Fibroblast of villous mesenchyme (primary cell): ENCODE measurements around the gene MOGAT1. TPM values are rescaled to one million over a fixed set of nuclear protein-coding genes. Genes with fewer than 3 reads are reported as not detected.

ENCODE experiments used
- DNase-seq: peaks from one replicate; pipeline ENCODE4 v3.0.0-alpha.2; 2010; ENCODE audit warnings: low read depth
- H3K4me3 ChIP-seq: 2 replicates; pipeline ENCODE4 v1.5.1; 2011; ENCODE audit warnings: low read depth, mild to moderate bottlenecking, low read length
- total RNA-seq: library from RNA; depleted of rRNA; stranded (reverse); fragments of >200 nt; gene quantifications from 2 replicates; pipeline ENCODE4 v1.2.3, GENCODE V29; 2012
- TF ChIP-seq, protein P1 (sequence below): IDR thresholded peaks from 2 replicates; pipeline ENCODE4 v1.5.1; 2012; ENCODE audit warnings: low read depth, mild to moderate bottlenecking, low read length; ENCODE audit not compliant: insufficient read depth

The MOGAT1 gene
- total RNA-seq, 1 donor = not detected

DNA sequence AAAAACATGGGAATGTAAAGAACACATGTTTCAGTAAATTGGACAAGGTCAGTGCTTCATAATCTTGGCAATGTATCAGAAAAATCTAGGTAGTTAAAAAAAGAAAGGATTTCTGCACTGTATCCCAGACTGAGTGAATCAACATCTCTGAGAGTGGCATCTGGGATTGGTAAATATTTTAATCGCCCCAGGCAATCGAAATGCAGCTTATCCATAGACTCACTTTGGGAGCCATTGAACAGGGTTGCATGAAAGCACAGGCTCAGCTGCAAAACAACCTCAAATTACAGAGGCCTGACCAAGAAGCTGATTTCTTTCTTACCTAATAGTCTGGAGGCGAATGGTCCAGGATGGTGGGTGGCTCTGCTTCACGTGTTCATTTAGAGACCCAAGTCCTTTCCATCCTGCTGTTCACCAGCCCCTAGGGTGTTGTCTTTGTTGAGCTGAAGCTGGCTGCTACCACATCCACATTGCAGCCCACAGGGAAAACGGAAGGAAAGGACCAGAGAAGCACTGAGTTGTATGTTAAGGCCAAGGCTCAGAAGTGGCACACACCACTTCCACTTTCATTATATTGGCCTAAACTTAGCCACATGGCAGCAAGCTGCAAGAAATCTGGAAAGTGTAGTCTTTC lies 59.0 kb downstream of the MOGAT1 start:
- DNase-seq = no peak
- TF ChIP-seq, protein P1, sequence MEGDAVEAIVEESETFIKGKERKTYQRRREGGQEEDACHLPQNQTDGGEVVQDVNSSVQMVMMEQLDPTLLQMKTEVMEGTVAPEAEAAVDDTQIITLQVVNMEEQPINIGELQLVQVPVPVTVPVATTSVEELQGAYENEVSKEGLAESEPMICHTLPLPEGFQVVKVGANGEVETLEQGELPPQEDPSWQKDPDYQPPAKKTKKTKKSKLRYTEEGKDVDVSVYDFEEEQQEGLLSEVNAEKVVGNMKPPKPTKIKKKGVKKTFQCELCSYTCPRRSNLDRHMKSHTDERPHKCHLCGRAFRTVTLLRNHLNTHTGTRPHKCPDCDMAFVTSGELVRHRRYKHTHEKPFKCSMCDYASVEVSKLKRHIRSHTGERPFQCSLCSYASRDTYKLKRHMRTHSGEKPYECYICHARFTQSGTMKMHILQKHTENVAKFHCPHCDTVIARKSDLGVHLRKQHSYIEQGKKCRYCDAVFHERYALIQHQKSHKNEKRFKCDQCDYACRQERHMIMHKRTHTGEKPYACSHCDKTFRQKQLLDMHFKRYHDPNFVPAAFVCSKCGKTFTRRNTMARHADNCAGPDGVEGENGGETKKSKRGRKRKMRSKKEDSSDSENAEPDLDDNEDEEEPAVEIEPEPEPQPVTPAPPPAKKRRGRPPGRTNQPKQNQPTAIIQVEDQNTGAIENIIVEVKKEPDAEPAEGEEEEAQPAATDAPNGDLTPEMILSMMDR = no peak
- H3K4me3 ChIP-seq = no peak overlapping the region

DNA sequence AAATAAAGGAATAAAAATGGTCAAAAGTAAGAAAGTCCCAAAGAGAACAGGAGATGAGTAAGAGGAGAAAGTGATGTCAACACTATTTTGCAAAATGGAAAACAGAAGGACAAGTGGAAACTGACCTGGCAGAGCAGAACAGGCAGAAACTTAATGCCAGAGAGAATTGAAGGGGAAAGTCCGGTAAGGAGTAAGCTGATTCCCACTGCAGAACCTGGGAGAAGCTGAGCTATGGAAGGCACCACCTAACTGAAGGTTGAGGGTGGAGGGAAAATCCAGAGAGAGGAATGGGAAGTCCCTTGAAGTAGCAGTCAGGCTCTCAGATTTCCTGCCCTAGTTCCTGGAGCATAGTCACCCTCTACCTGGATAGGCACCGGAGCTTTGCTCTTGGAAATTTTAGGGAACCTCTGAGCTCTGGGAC lies 59.8 kb downstream of the MOGAT1 start:
- TF ChIP-seq, protein P1 = no peak
- no peak for DNase-seq
- H3K4me3 ChIP-seq = no peak overlapping the region

DNA sequence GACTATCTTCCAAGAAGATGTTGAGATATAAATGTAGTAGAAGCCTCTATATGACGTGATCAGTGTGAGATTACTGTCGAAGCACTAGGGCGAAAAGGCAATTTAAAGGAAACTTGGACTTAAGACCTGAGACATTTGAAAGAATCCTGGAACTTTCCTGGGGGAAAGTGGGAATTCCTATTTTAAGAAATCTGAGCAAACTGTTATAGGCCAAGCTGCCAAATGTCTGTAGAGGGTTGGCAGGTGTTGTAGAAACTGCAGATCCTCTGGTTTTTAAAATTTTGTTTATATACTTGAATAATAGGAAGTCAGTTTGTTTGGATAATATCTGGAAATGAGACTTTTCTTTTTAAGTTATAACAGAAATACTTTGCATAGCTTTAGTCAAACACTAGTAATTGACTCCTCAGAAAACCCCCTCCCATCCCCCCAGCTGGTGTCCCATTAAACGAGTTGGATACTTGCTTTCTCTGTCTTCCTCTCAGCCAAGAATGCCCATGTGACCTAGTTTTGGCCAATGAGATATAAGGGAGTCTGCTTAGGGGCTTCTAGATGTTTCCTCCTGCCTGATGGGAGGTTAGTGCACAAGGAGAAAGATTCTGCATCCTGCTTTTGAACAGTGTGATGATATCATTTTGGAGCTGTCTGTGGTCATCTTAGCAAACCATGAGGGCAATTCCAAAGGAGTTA lies 61.2 kb downstream of the MOGAT1 start:
- TF ChIP-seq, protein P1 = no peak
- DNase-seq = no peak
- no peak overlapping the region for H3K4me3 ChIP-seq

DNA sequence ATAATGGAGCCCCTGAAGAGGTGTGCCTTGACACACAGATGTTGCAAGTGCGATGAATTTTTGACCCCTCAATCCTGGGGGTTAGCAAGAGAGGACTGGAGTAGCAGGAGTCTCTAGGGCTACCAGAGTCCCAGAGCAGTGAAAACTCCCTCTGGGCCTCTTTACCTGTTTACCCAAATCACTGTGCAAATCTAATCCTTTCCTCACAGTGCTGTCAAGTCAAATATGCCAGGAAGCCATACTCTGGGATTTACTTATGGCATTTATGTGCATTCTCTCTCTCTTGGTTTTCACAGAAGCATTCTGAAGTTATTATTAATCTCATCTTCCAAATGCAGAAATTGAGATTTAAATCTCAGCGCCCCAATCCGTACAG lies 62.0 kb downstream of the MOGAT1 start:
- no peak overlapping the region for H3K4me3 ChIP-seq
- TF ChIP-seq, protein P1 = no peak
- DNase-seq = no peak

DNA sequence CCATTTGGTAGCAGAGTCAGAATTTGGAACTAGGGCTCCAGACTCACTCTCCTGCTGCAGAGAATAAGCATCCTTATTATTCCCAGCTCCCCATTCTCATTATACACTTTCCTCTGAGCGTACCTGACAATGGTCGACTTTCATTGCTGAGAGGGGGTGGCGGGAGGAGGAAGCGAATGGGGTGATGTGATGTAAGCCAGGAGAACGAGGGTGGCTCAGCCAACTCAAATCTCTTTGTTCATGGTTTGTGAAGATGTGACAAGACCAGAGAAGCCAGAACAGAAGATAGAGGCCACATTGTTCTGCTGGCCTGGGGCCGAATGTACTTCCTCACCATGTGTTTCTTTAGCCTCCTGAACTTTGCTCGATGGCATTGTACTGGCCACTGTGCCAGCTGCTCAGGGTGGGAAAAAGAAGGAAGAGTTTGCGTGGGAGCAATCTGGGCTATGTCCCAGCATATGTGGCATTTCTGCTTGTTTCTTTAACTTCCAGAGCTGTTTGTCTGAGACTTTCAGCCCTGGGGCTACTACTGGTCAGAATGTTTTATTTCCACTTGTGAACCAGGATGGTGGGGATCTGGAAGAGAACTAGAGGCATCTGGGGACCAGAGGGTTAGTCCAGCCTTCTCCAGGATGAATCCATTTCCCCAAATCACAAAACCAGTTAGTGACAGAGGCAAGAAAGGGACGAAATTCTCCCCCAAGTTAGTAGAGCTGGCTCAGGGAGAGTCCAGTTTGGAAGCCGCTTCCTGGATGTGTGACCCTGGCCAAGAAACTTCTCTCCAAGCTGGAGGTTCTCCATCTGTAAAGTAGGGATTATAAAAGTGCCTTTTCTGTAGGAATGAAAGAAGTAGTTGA lies 62.6 kb downstream of the MOGAT1 start:
- TF ChIP-seq, protein P1 = no peak
- DNase-seq = no peak
- no peak overlapping the region for H3K4me3 ChIP-seq

- DNase-seq = no peak
- TF ChIP-seq, protein P1 = no peak
- H3K4me3 ChIP-seq = no peak overlapping the region
Measured at GRCh38 chr2:222734703-222735014, 63.2 kb downstream of the MOGAT1 start.
